SK-N-MC (cell line): ENCODE results near the gene RNF41.

Source experiments
- EZH2 ChIP-seq: fragments of 200-600 bp; sonication (generic); IDR thresholded peaks from one replicate; pipeline ENCODE4 v1.6.1; 2017; ENCODE audit warnings: antibody characterized with exemption
- FOXP2 ChIP-seq: optimal IDR thresholded peaks from 2 replicates; pipeline ENCODE3; 2011; ENCODE audit warnings: mild to moderate bottlenecking, moderate library complexity; ENCODE audit not compliant: insufficient read depth; ENCODE audit errors: extremely low read length, control extremely low read depth

DNA sequence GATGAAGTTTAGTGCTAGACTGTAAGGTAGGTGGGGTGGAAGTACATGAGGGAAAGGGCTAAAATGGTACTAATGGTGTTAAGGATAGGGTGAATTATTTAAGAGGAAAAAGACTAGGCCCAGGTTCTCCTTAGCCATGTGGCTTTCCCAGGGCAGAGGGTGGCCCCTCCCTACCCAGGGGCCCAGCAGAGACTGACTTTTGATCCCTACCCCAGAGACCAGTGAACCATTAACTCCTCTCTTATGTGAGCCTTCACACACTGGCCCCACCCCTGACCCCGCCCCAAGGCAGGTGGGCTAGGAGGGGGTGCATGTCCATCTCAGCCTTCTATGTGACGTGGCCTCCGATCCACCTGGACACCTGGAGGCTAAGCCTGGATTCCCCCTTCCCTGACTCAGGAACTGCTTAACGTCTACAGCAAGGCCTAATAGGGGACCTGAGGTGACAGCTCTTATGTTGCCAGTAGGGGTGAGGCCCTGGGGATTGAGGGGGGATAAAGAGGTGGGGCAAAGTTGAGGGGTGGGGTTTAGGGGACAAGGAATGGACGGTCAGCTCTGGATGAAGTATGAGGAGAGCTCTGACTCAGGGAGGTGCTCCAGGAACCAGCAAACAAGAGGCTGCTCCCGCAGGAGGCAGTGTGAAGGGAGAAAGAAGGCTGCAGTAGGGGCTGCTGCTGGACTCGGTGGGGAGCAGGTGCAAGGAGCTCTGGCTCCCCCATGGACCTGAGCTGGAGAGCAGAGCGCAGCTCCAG, 8.9 kb upstream of the RNF41 start:
- TF ChIP-seq EZH2 (no peak), FOXP2 (no peak)
